Astrocyte (in vitro differentiated cells and primary cell): Measurements from ENCODE around the gene NCOR1.

Source experiments
- EZH2 ChIP-seq: IDR thresholded peaks from 2 replicates; pipeline ENCODE4 v1.6.1; 2012; ENCODE audit warnings: mild to moderate bottlenecking, low read length, inconsistent platforms; ENCODE audit not compliant: insufficient read depth
- TF ChIP-seq, protein P1 (sequence below): IDR thresholded peaks from 2 replicates; pipeline ENCODE4 v1.5.1; 2011; ENCODE audit warnings: low read depth, mild to moderate bottlenecking, inconsistent platforms, low read length, moderate library complexity; ENCODE audit not compliant: insufficient read depth

DNA sequence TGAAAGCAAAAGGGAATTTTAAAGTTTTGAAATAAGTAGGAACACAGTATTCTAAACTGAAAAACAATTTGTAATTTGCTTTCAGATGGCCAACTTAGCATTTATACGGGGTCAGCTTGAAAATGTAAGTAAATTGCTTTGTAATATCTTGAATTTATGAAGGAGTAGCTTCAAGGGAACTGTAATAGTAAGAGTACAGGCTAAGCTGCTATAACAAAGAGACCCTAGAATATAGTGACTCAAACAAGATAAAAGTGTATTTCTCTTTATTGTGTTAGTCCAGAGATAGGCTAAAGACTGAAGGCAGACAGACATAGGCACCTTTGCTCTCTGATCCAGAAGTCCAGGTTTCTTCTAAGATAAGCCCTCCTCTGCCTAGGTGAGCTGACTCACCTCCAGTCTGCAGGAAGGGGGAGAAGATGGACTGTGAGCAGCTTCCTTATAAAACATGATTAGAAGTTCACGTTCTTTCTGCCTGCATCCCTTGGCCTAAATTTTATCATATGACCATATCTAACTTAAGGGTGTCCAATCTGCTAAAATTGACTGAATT, 212.6 kb downstream of the NCOR1 start:
- TF ChIP-seq EZH2 = no peak
- TF ChIP-seq, protein P1, sequence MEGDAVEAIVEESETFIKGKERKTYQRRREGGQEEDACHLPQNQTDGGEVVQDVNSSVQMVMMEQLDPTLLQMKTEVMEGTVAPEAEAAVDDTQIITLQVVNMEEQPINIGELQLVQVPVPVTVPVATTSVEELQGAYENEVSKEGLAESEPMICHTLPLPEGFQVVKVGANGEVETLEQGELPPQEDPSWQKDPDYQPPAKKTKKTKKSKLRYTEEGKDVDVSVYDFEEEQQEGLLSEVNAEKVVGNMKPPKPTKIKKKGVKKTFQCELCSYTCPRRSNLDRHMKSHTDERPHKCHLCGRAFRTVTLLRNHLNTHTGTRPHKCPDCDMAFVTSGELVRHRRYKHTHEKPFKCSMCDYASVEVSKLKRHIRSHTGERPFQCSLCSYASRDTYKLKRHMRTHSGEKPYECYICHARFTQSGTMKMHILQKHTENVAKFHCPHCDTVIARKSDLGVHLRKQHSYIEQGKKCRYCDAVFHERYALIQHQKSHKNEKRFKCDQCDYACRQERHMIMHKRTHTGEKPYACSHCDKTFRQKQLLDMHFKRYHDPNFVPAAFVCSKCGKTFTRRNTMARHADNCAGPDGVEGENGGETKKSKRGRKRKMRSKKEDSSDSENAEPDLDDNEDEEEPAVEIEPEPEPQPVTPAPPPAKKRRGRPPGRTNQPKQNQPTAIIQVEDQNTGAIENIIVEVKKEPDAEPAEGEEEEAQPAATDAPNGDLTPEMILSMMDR = no peak
